HepG2 (cell line): ENCODE data around the gene HABP4. TPM values are rescaled to one million over a fixed set of nuclear protein-coding genes. Genes with fewer than 3 reads are reported as not detected.
A peak's percentile ranks its signal among the peaks of the same experiment; 100 is the strongest.

Experiments used
- ATAC-seq: fragments of 200-7000 bp; cut with Tn5 transposase; 3 replicates; pipeline ENCODE4 v1.9.1; 2020; ENCODE audit warnings: mild to moderate bottlenecking, moderate library complexity
- BruUV-seq: library from RNA; stranded (reverse); fragments of 400-500 nt; replicated peaks from 2 replicates; lab custom pipeline; 2021; lab: Mats Ljungman, UMichigan
- CTCF ChIA-PET: fragments of 300-600 bp; formaldehyde crosslinking; extraction: SDS; loops from one replicate; lab custom pipeline; 2021; ENCODE audit warnings: low total read pairs, inconsistent platforms, low intra/inter-chr PET ratio; lab: Yijun Ruan, JAX
- POLR2A ChIA-PET: fragments of 350-600 bp; sonication (Branson Sonifier 250); formaldehyde crosslinking; loops from one replicate; lab custom pipeline; 2020; ENCODE audit warnings: antibody characterized with exemption, inconsistent platforms; lab: Yijun Ruan, JAX
- DNase-seq: peaks from one replicate; pipeline ENCODE4 v3.0.0-alpha.2; 2015; ENCODE audit warnings: low spot score
- FAIRE-seq: peaks from 3 replicates; lab custom pipeline; 2011; peaks lifted over from hg19 to GRCh38; lab: Jason Lieb, UNC
- H2AFZ ChIP-seq: one replicate; pipeline ENCODE4 v1.6.1; 2011; ENCODE audit warnings: low read length, inconsistent platforms
- H3K27ac ChIP-seq: fragments of 300-600 bp; 3 replicates; pipeline ENCODE4 v1.8.0; 2011; ENCODE audit warnings: mixed run types, mild to moderate bottlenecking, mixed read lengths, low read length, inconsistent platforms; ENCODE audit not compliant: insufficient read depth; ENCODE audit errors: extremely low read length
- H3K27me3 ChIP-seq, 2 experiments: fragments of 200-600 bp in 1 of 2; 2 replicates in 1 of 2; 3 replicates in 1 of 2; pipeline versions ENCODE4 v1.6.0 to v1.8.0; 2011; ENCODE audit warnings: low read length in 2 of 2, mild to moderate bottlenecking in 2 of 2, moderate library complexity in 2 of 2, inconsistent platforms in 1 of 2; ENCODE audit not compliant: insufficient read depth in 2 of 2, control insufficient read depth in 1 of 2
- H3K36me3 ChIP-seq, 2 experiments: fragments of 200-600 bp in 1 of 2; replicated peaks in 1 of 2; 2 replicates in 1 of 2; 3 replicates in 1 of 2; pipeline versions ENCODE4 v1.5.1 to v1.8.0; 2011; ENCODE audit warnings: low read length in 2 of 2, inconsistent platforms in 1 of 2; ENCODE audit not compliant: insufficient read depth in 2 of 2, control insufficient read depth in 1 of 2
- H3K4me1 ChIP-seq: 2 replicates; pipeline ENCODE4 v1.5.1; 2012; ENCODE audit warnings: low read length, inconsistent platforms; ENCODE audit not compliant: insufficient read depth
- H3K4me2 ChIP-seq: 2 replicates; pipeline ENCODE4 v1.6.0; 2011; ENCODE audit warnings: low read depth, low read length, inconsistent platforms
- H3K4me3 ChIP-seq, 3 experiments: fragments of 200-600 bp in 1 of 3; sonication (generic), shearing (Covaris generic) in 1 of 3; replicated peaks in 1 of 3; 2 replicates each; pipeline ENCODE4 v1.5.1; 2011 to 2016; ENCODE audit warnings: low read length in 3 of 3, inconsistent platforms in 2 of 3, low read depth in 2 of 3, mild to moderate bottlenecking in 2 of 3, control low read depth in 1 of 3, mixed read lengths in 1 of 3; ENCODE audit not compliant: insufficient read depth in 1 of 3
- H3K79me2 ChIP-seq: one replicate; pipeline ENCODE4 v1.6.1; 2011; ENCODE audit warnings: low read length, inconsistent platforms; ENCODE audit not compliant: insufficient read depth
- H3K9ac ChIP-seq: 2 replicates; pipeline ENCODE4 v1.6.0; 2011; ENCODE audit warnings: mild to moderate bottlenecking, low read depth, low read length, inconsistent platforms; ENCODE audit not compliant: insufficient read depth
- H3K9me3 ChIP-seq: 2 replicates; pipeline ENCODE4 v1.5.1; 2012; ENCODE audit warnings: mild to moderate bottlenecking, low read length
- H4K20me1 ChIP-seq: 2 replicates; pipeline ENCODE4 v1.6.0; 2011; ENCODE audit warnings: inconsistent platforms, mild to moderate bottlenecking, low read length, moderate library complexity; ENCODE audit not compliant: insufficient read depth
- ATF4 ChIP-seq, 2 experiments: fragments of 450-650 bp in 1 of 2; sonication (generic) in 1 of 2; formaldehyde crosslinking; IDR thresholded peaks; 2 replicates each; pipeline versions ENCODE4 v1.5.0 to v1.8.0; 2020 to 2022; ENCODE audit warnings: mild to moderate bottlenecking in 1 of 2, missing genetic modification reagents in 1 of 2
- GABPA ChIP-seq, 2 experiments: IDR thresholded peaks; 2 replicates each; pipeline ENCODE4 v1.6.1; 2011 to 2016; ENCODE audit warnings: low read depth in 2 of 2, low read length in 1 of 2, missing biosample characterization in 1 of 2, missing genetic modification characterization in 1 of 2
- JUND ChIP-seq: sonication (generic); formaldehyde crosslinking; IDR thresholded peaks from 2 replicates; pipeline ENCODE4 v1.8.0; 2022; ENCODE audit warnings: mild to moderate bottlenecking, missing genetic modification reagents
- MAFF ChIP-seq: IDR thresholded peaks from 2 replicates; pipeline ENCODE4 v1.6.1; 2011; ENCODE audit warnings: low read depth, low read length, improper control_type of control experiment
- RAD51 ChIP-seq: fragments of 450-650 bp; IDR thresholded peaks from 2 replicates; pipeline ENCODE4 v1.6.1; 2016; ENCODE audit warnings: borderline replicate concordance
- REPIN1 ChIP-seq: sonication (generic); formaldehyde crosslinking; IDR thresholded peaks from 2 replicates; pipeline ENCODE4 v1.8.0; 2022; ENCODE audit warnings: missing genetic modification reagents, low read depth, mild to moderate bottlenecking, borderline replicate concordance
- SIN3B ChIP-seq: fragments of 150-350 bp; IDR thresholded peaks from 2 replicates; pipeline ENCODE4 v1.6.1; 2014; ENCODE audit warnings: low read length
- SIX4 ChIP-seq: sonication (generic); formaldehyde crosslinking; IDR thresholded peaks from 2 replicates; pipeline ENCODE4 v1.4.0; 2020; ENCODE audit warnings: missing genetic modification reagents
- ZFP36 ChIP-seq: fragments of 150-350 bp; IDR thresholded peaks from 2 replicates; pipeline ENCODE4 v1.6.1; 2018; ENCODE audit warnings: borderline replicate concordance, low read length, low read depth; ENCODE audit not compliant: partially characterized antibody
- ZKSCAN8 ChIP-seq: IDR thresholded peaks from 2 replicates; pipeline ENCODE4 v1.6.1; 2016; ENCODE audit warnings: borderline replicate concordance, missing genetic modification reagents, missing compliant biosample characterization
- ZNF264 ChIP-seq: sonication (generic); formaldehyde crosslinking; IDR thresholded peaks from 2 replicates; pipeline ENCODE4 v1.4.0; 2020; ENCODE audit warnings: missing genetic modification reagents
- ZNF333 ChIP-seq: sonication (generic); formaldehyde crosslinking; IDR thresholded peaks from 2 replicates; pipeline ENCODE4 v1.4.0; 2020; ENCODE audit warnings: mild to moderate bottlenecking, missing genetic modification reagents, borderline replicate concordance
- ZNF468 ChIP-seq: sonication (generic); formaldehyde crosslinking; IDR thresholded peaks from 2 replicates; pipeline ENCODE4 v1.8.0; 2022; ENCODE audit warnings: mild to moderate bottlenecking, moderate library complexity, missing genetic modification reagents
- ZNF513 ChIP-seq: sonication (generic); formaldehyde crosslinking; conservative IDR thresholded peaks from 2 replicates; pipeline ENCODE4 v1.5.0; 2020; ENCODE audit warnings: missing genetic modification reagents
- ZNF543 ChIP-seq: sonication (generic); formaldehyde crosslinking; IDR thresholded peaks from 2 replicates; pipeline ENCODE4 v1.4.0; 2020; ENCODE audit warnings: mild to moderate bottlenecking, missing genetic modification reagents
- ZNF547 ChIP-seq: sonication (generic); formaldehyde crosslinking; IDR thresholded peaks from 2 replicates; pipeline ENCODE4 v1.5.1; 2020; ENCODE audit warnings: mild to moderate bottlenecking, missing genetic modification reagents
- ZNF616 ChIP-seq: sonication (generic); formaldehyde crosslinking; IDR thresholded peaks from 2 replicates; pipeline ENCODE4 v1.5.0; 2020; ENCODE audit warnings: low read depth, mild to moderate bottlenecking, missing genetic modification reagents
- in situ Hi-C: cut with HindIII; loops from 2 replicates; pipeline ENCODE4 v1.10.0; 2017; ENCODE audit warnings: low pct_unique_long_range_greater_than_20kb; ENCODE audit not compliant: extremely low pct_ligation_motif_present
- intact Hi-C: fragments of 100-400 bp; cut with micrococcal nuclease; formaldehyde crosslinking; loops from one replicate; pipeline ENCODE4 v1.10.0; 2022; ENCODE audit not compliant: unreplicated experiment
- polyA plus RNA-seq, 8 experiments: library from polyadenylated mRNA; depleted of rRNA in 3 of 8; stranded (reverse) in 7 of 8; unstranded in 1 of 8; fragments of >200 nt; fragmentation: Illumina TruSeq in 4 of 8; extraction: Trizol in 4 of 8; gene quantifications; 2 replicates each; pipeline versions ENCODE4 v1.2.1 to v1.2.3, GENCODE V29; 2011 to 2016; ENCODE audit warnings: low read depth in 4 of 8, missing spikeins in 1 of 8, mixed read lengths in 1 of 8; ENCODE audit not compliant: insufficient read depth in 1 of 8
- total RNA-seq, 5 experiments: library from RNA; depleted of rRNA; stranded (reverse); fragments of >200 nt; fragmentation: Illumina TruSeq; extraction: Trizol; gene quantifications; 2 replicates each; pipeline ENCODE4 v1.2.3, GENCODE V29; 2016; ENCODE audit warnings: low read depth in 1 of 5

The HABP4 gene
- total and polyA plus RNA-seq, 2 of the 13 experiments (the other 11 are each of a cell fraction or from before 2014, with no cell fraction given), result 14.3 to 26.6 TPM

- TF ChIP-seq ZFP36, result no peak
- no peak for TF ChIP-seq JUND (CRISPR knock-in tag)
- no peak for TF ChIP-seq RAD51
- TF ChIP-seq ZNF547 (CRISPR knock-in tag), result no peak
- no peak for TF ChIP-seq ZNF264
- no peak for TF ChIP-seq ZNF333 (CRISPR knock-in tag)
Measured at GRCh38 chr9:96425500-96426169, 24.3 kb upstream of the HABP4 start (continued).

GRCh38 chr9:96429732-96430131 is 20.2 kb upstream of the HABP4 start:
- Histone ChIP-seq H4K20me1 (no peaks in the 10 kb centered on the region), H3K4me1 (peaks cover 31% of the 10 kb centered on the region)
- intact Hi-C loops, result no loop called here
- TF ChIP-seq ZNF513 (CRISPR knock-in tag) (no peak), ZNF468 (CRISPR knock-in tag) (no peak), ZNF543 (CRISPR knock-in tag) (no peak), SIN3B (no peak), ATF4 (CRISPR knock-in tag; IDR thresholded peaks at IDR 0.05) (peak in 1 of 2 experiments; percentile 23; a peak in 1 of 4 replicates), GABPA (IDR thresholded peaks at IDR 0.05; ENCODE audit: low read depth, low read length) (no peak), GABPA (CRISPR knock-in tag; IDR thresholded peaks at IDR 0.05; ENCODE audit: low read depth) (no peak), SIX4 (CRISPR knock-in tag) (no peak), ZKSCAN8 (0 out of 2 replicates have a peak, but pooled peaks have one; percentile 36), REPIN1 (no peak), ZNF616 (CRISPR knock-in tag) (no peak), MAFF (peak; percentile 34; the same call in 1 of the 2 replicates)

More at GRCh38 chr9:96429732-96430131, 20.2 kb upstream of the HABP4 start:
- Histone ChIP-seq H3K4me3 (no peak overlapping the region), H3K79me2 (no peaks in the 10 kb centered on the region), H3K9me3 (no peaks in the 10 kb centered on the region), H3K9ac (no peak overlapping the region), H3K36me3 (no peaks in the 10 kb centered on the region), H3K27me3 (no peaks in the 10 kb centered on the region), H2AFZ (no peak overlapping the region), H3K4me2 (0 out of 2 replicates have a peak overlapping the region, but pooled peaks have one; percentile 1), H3K27ac (no peak overlapping the region)
- FAIRE-seq, result no peak
- in situ Hi-C loops, result no loop called here
- CTCF ChIA-PET, result no interaction called here
- POLR2A ChIA-PET, result no interaction called here
- peak; percentile 48; the same call in 2 of the 3 replicates for ATAC-seq
- DNase-seq, result no peak
- BruUV-seq, result no TSS peak
